ENCODE measurements around the gene RDH14. TPM values are rescaled to one million over a fixed set of nuclear protein-coding genes. Genes with fewer than 3 reads are reported as not detected.

RDH14 gene
- total and polyA plus RNA-seq, 4 experiments from 2014 or later: 18.0 to 42.6 (median 30.7) TPM

GRCh38 chr2:18551623-18552022 lies 8.8 kb downstream of the RDH14 start:
- no peaks in the 10 kb centered on the region for H3K27me3 Mint-ChIP-seq
- Histone ChIP-seq H3K4me3 (ENCODE audit: low read length in 2 of 2) (no peak overlapping the region), H3K4me1 (ENCODE audit: insufficient read depth, low read length) (peaks cover 8% of the 10 kb centered on the region), H3K27me3 (ENCODE audit: insufficient read depth, low read length) (no peaks in the 10 kb centered on the region), H3K9me3 (ENCODE audit: control insufficient read depth in 1 of 2, low read length in 2 of 2) (no peaks in the 10 kb centered on the region), H3K36me3 (ENCODE audit: insufficient read depth, low read length) (no peaks in the 10 kb centered on the region), H3K27ac (ENCODE audit: low read depth, low read length) (no peak overlapping the region)
- no peak overlapping the region for H3K27ac Mint-ChIP-seq
- peaks cover 14 to 57% (median 33%) of the 10 kb centered on the region in 4 donors for H3K4me1 Mint-ChIP-seq
- H3K4me3 Mint-ChIP-seq: no peak overlapping the region
- POLR2A ChIA-PET (ENCODE audit: partially characterized antibody): interaction anchor here (2.0 kb wide), 1 partner anchor 9 kb away, joined by 7 read pairs; the partner anchor contains the start of gene RDH14
- intact Hi-C loops (cut with micrococcal nuclease): no loop called here
- peaks cover 25 to 32% of the 10 kb centered on the region in 2 donors for H3K36me3 Mint-ChIP-seq
- H3K9me3 Mint-ChIP-seq: peaks cover 0 to 2% (median 0%) of the 10 kb centered on the region in 8 donors
- CTCF ChIA-PET (ENCODE audit: partially characterized antibody): interaction anchor here (1.4 kb wide), 1 partner anchor 10 kb away, joined by 5 read pairs; the partner anchor contains the start of gene RDH14
- DNase-seq: no peak

DNA sequence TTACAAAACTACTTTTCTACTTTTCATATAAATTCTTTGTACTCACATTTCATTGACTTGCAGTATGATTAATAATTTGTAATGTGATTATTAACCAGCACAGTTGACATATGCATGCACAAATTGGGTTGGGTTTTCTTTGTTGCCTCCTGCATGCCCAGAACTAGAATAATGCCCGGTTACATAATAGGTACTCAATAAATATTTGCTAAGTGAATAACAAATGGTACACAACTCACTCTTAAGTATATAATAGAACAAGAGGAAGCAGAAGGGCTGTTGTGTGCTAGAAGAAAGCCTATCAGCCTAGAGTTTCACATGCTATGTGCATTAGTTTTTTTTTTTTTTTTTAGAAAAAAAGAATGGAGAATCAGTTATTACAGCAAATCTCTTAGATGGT lies 9.3 kb downstream of the RDH14 start:
- Mint-ChIP-seq H3K4me3 (no peak overlapping the region), H3K9me3 (peaks cover 0 to 2% (median 0%) of the 10 kb centered on the region in 8 donors), H3K4me1 (peaks cover 19 to 58% (median 37%) of the 10 kb centered on the region in 4 donors), H3K36me3 (peaks cover 25 to 32% of the 10 kb centered on the region in 2 donors), H3K27me3 (no peaks in the 10 kb centered on the region), H3K27ac (no peak overlapping the region)
- no peaks in the 10 kb centered on the region for H3K36me3 ChIP-seq (ENCODE audit: insufficient read depth, low read length)
- DNase-seq: no peak
- H3K4me3 ChIP-seq (ENCODE audit: low read length in 2 of 2): no peak overlapping the region
- intact Hi-C loops (cut with micrococcal nuclease): no loop called here
- peaks cover 10% of the 10 kb centered on the region for H3K4me1 ChIP-seq (ENCODE audit: insufficient read depth, low read length)
- ChIA-PET CTCF (ENCODE audit: partially characterized antibody) (no interaction called here), POLR2A (ENCODE audit: partially characterized antibody) (interaction anchor here (2.0 kb wide), 1 partner anchor 9 kb away, joined by 7 read pairs; the partner anchor contains the start of gene RDH14)
- H3K27ac ChIP-seq (ENCODE audit: low read depth, low read length): no peak overlapping the region
- H3K9me3 ChIP-seq (ENCODE audit: control insufficient read depth in 1 of 2, low read length in 2 of 2): no peaks in the 10 kb centered on the region
- no peaks in the 10 kb centered on the region for H3K27me3 ChIP-seq (ENCODE audit: insufficient read depth, low read length)

GRCh38 chr2:18550433-18550832 lies 10.0 kb downstream of the RDH14 start:
- Histone ChIP-seq H3K4me1 (ENCODE audit: insufficient read depth, low read length) (peaks cover 11% of the 10 kb centered on the region), H3K27ac (ENCODE audit: low read depth, low read length) (no peak overlapping the region), H3K27me3 (ENCODE audit: insufficient read depth, low read length) (no peaks in the 10 kb centered on the region), H3K4me3 (ENCODE audit: low read length in 2 of 2) (no peak overlapping the region), H3K9me3 (ENCODE audit: control insufficient read depth in 1 of 2, low read length in 2 of 2) (no peaks in the 10 kb centered on the region), H3K36me3 (ENCODE audit: insufficient read depth, low read length) (no peaks in the 10 kb centered on the region)
- ChIA-PET CTCF (ENCODE audit: partially characterized antibody) (no interaction called here), POLR2A (ENCODE audit: partially characterized antibody) (no interaction called here)
- H3K27me3 Mint-ChIP-seq: no peaks in the 10 kb centered on the region
- H3K4me1 Mint-ChIP-seq: peaks cover 22 to 61% (median 39%) of the 10 kb centered on the region in 4 donors
- DNase-seq: no peak
- H3K4me3 Mint-ChIP-seq: no peak overlapping the region
- H3K36me3 Mint-ChIP-seq: peaks cover 21 to 29% of the 10 kb centered on the region in 2 donors
- intact Hi-C loops (cut with micrococcal nuclease): no loop called here
- H3K9me3 Mint-ChIP-seq: peaks cover 0 to 2% (median 0%) of the 10 kb centered on the region in 8 donors
- no peak overlapping the region for H3K27ac Mint-ChIP-seq

DNA sequence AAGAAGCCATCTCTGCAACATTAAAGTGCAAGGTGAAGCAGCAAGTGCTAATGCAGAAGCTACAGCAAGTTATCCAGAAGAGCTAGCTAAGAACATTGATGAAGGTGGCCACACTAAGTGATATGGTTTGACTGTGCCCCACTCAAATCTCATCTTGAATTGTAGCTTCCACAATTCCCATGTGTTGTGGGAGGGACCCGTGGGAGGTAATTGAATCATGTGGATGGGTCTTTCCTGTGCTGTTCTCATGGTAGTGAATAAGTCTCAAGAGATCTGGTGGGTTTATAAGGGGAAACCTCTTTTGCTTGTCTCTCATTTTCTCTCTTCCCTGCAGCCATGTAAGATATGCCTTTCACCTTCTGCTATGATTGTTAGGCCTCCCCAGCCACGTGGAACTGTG lies 11.4 kb downstream of the RDH14 start:
- CTCF ChIA-PET (ENCODE audit: partially characterized antibody): interaction anchor here (1.3 kb wide), 1 partner anchor 11 kb away, joined by 3 read pairs; no protein-coding TSS in a partner anchor
- H3K4me3 Mint-ChIP-seq: no peak overlapping the region
- peak overlapping the region in 2 of 7 donors; percentile 3 to 70 for H3K27ac Mint-ChIP-seq

DNA sequence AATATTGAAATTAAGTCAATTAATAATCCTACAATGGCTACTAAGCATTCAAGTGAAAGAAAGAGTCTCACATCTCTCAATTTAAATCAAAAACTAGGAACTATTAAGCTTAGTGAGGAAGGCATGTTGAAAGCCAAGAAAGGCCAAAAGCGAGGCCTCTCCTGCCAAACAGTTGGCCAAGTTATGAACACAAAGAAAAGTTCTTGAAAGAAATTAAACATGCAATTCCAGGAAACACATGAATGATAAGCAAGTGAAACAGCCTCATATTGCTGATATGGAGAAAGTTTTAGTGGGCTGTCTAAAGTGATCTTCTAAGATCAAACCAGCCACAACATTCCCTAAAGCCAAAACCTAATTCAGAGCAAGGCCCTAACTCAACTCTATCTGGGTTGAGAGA lies 11.8 kb downstream of the RDH14 start:
- Mint-ChIP-seq H3K9me3 (no peaks in the 10 kb centered on the region), H3K27me3 (no peaks in the 10 kb centered on the region), H3K4me3 (no peak overlapping the region), H3K36me3 (peaks cover 9 to 18% of the 10 kb centered on the region in 2 donors), H3K27ac (peak overlapping the region in 2 of 7 donors; percentile 3 to 70), H3K4me1 (peaks cover 20 to 53% (median 39%) of the 10 kb centered on the region in 4 donors)
- intact Hi-C loops (cut with micrococcal nuclease): no loop called here
- peaks cover 11% of the 10 kb centered on the region for H3K4me1 ChIP-seq (ENCODE audit: insufficient read depth, low read length)
- H3K27me3 ChIP-seq (ENCODE audit: insufficient read depth, low read length): no peaks in the 10 kb centered on the region
- H3K9me3 ChIP-seq (ENCODE audit: control insufficient read depth in 1 of 2, low read length in 2 of 2): no peaks in the 10 kb centered on the region
- no peaks in the 10 kb centered on the region for H3K36me3 ChIP-seq (ENCODE audit: insufficient read depth, low read length)
- H3K4me3 ChIP-seq (ENCODE audit: low read length in 2 of 2): no peak overlapping the region
- DNase-seq: no peak
- no peak overlapping the region for H3K27ac ChIP-seq (ENCODE audit: low read depth, low read length)
- ChIA-PET POLR2A (ENCODE audit: partially characterized antibody) (no interaction called here), CTCF (ENCODE audit: partially characterized antibody) (interaction anchor here (1.3 kb wide), 1 partner anchor 11 kb away, joined by 3 read pairs; no protein-coding TSS in a partner anchor)

More for the DNA sequence above, 11.4 kb downstream of the RDH14 start:
- H3K36me3 ChIP-seq (ENCODE audit: insufficient read depth, low read length): no peaks in the 10 kb centered on the region
- POLR2A ChIA-PET (ENCODE audit: partially characterized antibody): no interaction called here
- no peak for DNase-seq
- intact Hi-C loops (cut with micrococcal nuclease): no loop called here
- Mint-ChIP-seq H3K9me3 (peaks cover 0 to 2% (median 0%) of the 10 kb centered on the region in 8 donors), H3K27me3 (no peaks in the 10 kb centered on the region), H3K4me1 (peaks cover 22 to 55% (median 42%) of the 10 kb centered on the region in 4 donors), H3K36me3 (peaks cover 11 to 21% of the 10 kb centered on the region in 2 donors)
- H3K27ac ChIP-seq (ENCODE audit: low read depth, low read length): no peak overlapping the region
- H3K27me3 ChIP-seq (ENCODE audit: insufficient read depth, low read length): no peaks in the 10 kb centered on the region
- H3K4me1 ChIP-seq (ENCODE audit: insufficient read depth, low read length): peaks cover 11% of the 10 kb centered on the region
- H3K9me3 ChIP-seq (ENCODE audit: control insufficient read depth in 1 of 2, low read length in 2 of 2): no peaks in the 10 kb centered on the region
- H3K4me3 ChIP-seq (ENCODE audit: low read length in 2 of 2): no peak overlapping the region

DNA sequence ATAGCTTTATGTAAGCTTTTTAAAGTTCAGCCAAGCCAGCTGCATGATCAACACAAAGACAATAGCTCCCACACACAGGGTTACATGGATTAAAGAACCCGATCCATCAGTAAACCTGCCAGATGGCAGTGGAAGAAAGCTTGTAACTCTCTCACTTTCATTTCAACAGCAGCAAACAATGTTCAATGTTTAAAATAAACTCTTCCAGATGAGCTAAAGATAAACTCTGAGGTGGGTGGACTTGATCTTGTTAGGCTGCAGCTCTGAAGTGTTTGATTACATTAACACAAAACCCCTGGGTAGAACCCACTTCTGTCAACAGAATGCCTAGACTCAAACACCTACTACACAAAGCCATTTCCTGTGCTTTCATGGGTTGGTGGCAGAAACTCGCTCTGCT lies 13.9 kb downstream of the RDH14 start:
- ChIA-PET POLR2A (ENCODE audit: partially characterized antibody) (interaction anchor here (2.0 kb wide), 1 partner anchor 14 kb away, joined by 10 read pairs; the partner anchor contains the start of gene RDH14), CTCF (ENCODE audit: partially characterized antibody) (interaction anchor here (0.9 to 1.6 kb wide), 3 partner anchors 12 to 26 kb away, joined by 3 to 4 read pairs (median 3); no protein-coding TSS in a partner anchor)
- H3K27me3 Mint-ChIP-seq: no peaks in the 10 kb centered on the region
- peak overlapping the region in 5 of 7 donors; percentile 14 to 74 (median 31) for H3K27ac Mint-ChIP-seq
- H3K4me3 Mint-ChIP-seq: peak overlapping the region in 6 of 8 donors; percentile 3 to 29 (median 5)
- no peak overlapping the region for H3K4me3 ChIP-seq (ENCODE audit: low read length in 2 of 2)
- H3K27me3 ChIP-seq (ENCODE audit: insufficient read depth, low read length): no peaks in the 10 kb centered on the region
- no peak overlapping the region for H3K27ac ChIP-seq (ENCODE audit: low read depth, low read length)
- H3K9me3 ChIP-seq (ENCODE audit: control insufficient read depth in 1 of 2, low read length in 2 of 2): no peaks in the 10 kb centered on the region
- peaks cover 6% of the 10 kb centered on the region in 2 donors for H3K36me3 Mint-ChIP-seq
- peaks cover 15 to 35% (median 29%) of the 10 kb centered on the region in 4 donors for H3K4me1 Mint-ChIP-seq
- H3K4me1 ChIP-seq (ENCODE audit: insufficient read depth, low read length): peaks cover 11% of the 10 kb centered on the region
- intact Hi-C loops (cut with micrococcal nuclease): no loop called here
- peaks cover 0 to 4% (median 0%) of the 10 kb centered on the region in 8 donors for H3K9me3 Mint-ChIP-seq
- no peaks in the 10 kb centered on the region for H3K36me3 ChIP-seq (ENCODE audit: insufficient read depth, low read length)
- DNase-seq: peak in 4 of 5 donors; percentile 9 to 22 (median 11)

DNA sequence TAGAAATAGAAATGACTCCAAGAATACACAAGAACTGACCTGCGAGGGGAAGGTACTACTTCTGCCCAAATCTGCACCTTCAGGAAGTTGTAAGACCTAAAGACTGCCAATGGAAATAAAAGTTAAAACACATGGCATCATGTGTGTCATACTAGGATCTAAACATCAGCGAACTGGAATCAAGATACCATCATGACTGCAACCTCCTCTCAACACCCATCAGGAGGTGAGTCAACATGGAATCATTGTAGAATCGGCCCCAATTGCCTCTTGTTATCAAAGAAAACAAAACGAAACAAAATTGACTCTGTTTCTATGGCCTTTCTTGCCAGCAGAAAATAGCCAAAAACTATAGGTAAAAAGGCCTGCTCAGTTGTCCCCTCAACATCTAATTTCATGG lies 15.1 kb downstream of the RDH14 start:
- H3K27me3 ChIP-seq (ENCODE audit: insufficient read depth, low read length): no peaks in the 10 kb centered on the region
- H3K27ac ChIP-seq (ENCODE audit: low read depth, low read length): no peak overlapping the region
- Mint-ChIP-seq H3K27ac (peak overlapping the region in 1 of 7 donors; percentile 56), H3K27me3 (peaks cover 0 to 1% of the 10 kb centered on the region in 2 donors), H3K4me1 (peaks cover 15 to 28% (median 24%) of the 10 kb centered on the region in 4 donors), H3K4me3 (peak overlapping the region in 1 of 8 donors; percentile 26), H3K9me3 (peaks cover 0 to 13% (median 4%) of the 10 kb centered on the region in 8 donors), H3K36me3 (peaks cover 2 to 10% of the 10 kb centered on the region in 2 donors)
- H3K36me3 ChIP-seq (ENCODE audit: insufficient read depth, low read length): no peaks in the 10 kb centered on the region
- intact Hi-C loops (cut with micrococcal nuclease): no loop called here
- CTCF ChIA-PET (ENCODE audit: partially characterized antibody): no interaction called here
- no peak overlapping the region for H3K4me3 ChIP-seq (ENCODE audit: low read length in 2 of 2)
- peaks cover 11% of the 10 kb centered on the region for H3K4me1 ChIP-seq (ENCODE audit: insufficient read depth, low read length)
- no peaks in the 10 kb centered on the region for H3K9me3 ChIP-seq (ENCODE audit: control insufficient read depth in 1 of 2, low read length in 2 of 2)
- no peak for DNase-seq
- POLR2A ChIA-PET (ENCODE audit: partially characterized antibody): interaction anchor here (2.0 kb wide), 1 partner anchor 15 kb away, joined by 10 read pairs; the partner anchor contains the start of gene RDH14

All from CD4-positive, alpha-beta memory T cell (primary cell).